Measurements from ENCODE around the gene NEIL1. TPM values are rescaled to one million over a fixed set of nuclear protein-coding genes. Genes with fewer than 3 reads are reported as not detected.

NEIL1 gene
- total RNA-seq, 2 experiments from 2014 or later = 8.6 to 9.8 TPM

DNA sequence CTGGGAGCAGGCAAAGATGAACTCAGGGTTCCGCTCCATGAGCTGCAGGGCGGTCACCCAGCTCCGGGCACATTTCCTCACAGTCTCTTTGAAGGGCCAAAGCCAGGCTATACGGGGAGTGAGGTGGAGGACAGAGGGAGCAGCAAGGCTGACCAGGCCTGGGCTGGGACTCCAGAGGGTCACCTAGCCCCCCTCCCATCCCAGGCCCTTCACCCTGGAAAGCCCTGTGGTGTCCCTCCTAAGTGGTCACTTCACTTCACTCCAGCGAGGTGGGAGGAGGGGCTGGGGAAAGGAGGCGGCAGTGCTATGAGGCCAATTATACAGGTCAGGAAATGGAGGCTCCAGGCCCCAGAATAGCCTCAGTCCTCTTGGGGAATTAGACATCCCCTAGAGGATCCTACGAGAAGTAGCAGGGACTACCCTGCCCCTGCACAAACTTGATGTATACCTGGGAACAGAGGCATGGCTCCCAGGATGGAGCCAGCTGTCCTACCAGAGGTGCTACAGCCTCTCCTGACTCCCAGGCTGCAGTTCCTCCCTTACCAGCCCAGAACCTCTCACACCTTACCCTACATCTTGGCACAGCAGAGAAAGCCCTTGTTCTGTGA, 15.9 kb downstream of the NEIL1 start:
- no peak overlapping the region for H3K27ac Mint-ChIP-seq

DNA sequence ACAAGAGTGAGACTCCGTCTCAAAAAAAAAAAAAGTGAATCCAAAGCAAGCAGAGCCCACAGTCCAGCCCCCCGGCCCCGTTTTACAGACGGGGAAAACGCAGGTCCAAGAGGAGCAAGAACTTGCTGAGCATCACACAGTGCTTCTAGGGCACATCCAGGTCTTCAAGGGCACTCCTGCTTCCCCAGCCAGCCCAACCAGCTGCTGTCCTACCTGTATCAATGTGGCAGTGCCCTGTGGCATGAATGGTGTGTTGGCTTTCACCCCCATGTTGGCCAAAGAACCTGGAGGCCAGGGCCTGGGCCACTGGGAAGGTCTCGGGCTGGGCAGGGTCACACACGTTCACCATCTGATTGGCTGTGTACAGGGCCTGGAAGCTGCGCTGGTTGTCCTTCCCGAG, 16.9 kb downstream of the NEIL1 start:
- peaks cover 10% of the 10 kb centered on the region for H3K4me1 Mint-ChIP-seq
- DNase-seq (no peak), ATAC-seq (ENCODE audit: low read depth) (no peak)
- no peaks in the 10 kb centered on the region for H3K9me3 Mint-ChIP-seq
- H3K27me3 Mint-ChIP-seq = no peaks in the 10 kb centered on the region
- no peak overlapping the region for H3K4me3 Mint-ChIP-seq
- peaks cover 7% of the 10 kb centered on the region for H3K36me3 Mint-ChIP-seq
- POLR2A ChIA-PET = interaction anchor here (0.7 kb wide), 1 partner anchor 51 kb away, joined by 4 read pairs; no protein-coding TSS in a partner anchor
- H3K27ac Mint-ChIP-seq = no peak overlapping the region

More for the DNA sequence above, 15.9 kb downstream of the NEIL1 start:
- Mint-ChIP-seq H3K4me1 (peaks cover 9% of the 10 kb centered on the region), H3K27me3 (no peaks in the 10 kb centered on the region), H3K9me3 (no peaks in the 10 kb centered on the region), H3K36me3 (peaks cover 9% of the 10 kb centered on the region), H3K4me3 (no peak overlapping the region)
- POLR2A ChIA-PET = interaction anchor here (0.7 to 1.0 kb wide), 2 partner anchors 50 to 89 kb away, joined by 4 read pairs; partner anchors contain the start of gene SIN3A
- ATAC-seq (ENCODE audit: low read depth) (no peak), DNase-seq (no peak)

DNA sequence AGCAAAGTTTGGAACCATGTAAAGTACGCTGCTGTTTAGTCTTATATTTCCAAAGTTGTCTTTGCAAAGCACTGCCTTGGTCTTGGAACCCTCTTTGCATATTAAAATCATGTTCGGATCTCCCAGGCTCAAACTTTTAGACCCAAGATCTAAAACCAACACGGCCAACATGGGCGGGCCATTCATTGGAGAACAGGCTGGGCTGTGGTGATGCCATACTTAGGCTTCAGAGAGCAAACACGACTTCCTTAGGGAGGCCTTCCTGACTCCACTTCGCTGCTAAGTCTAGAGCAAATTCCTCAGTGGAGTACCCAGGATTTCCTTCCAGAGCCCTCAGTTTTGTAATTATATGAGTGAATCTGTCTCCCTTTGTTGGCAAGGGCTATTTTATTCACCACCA, 18.0 kb downstream of the NEIL1 start:
- Mint-ChIP-seq H3K9me3 (no peaks in the 10 kb centered on the region), H3K27me3 (no peaks in the 10 kb centered on the region), H3K36me3 (peaks cover 10% of the 10 kb centered on the region), H3K27ac (no peak overlapping the region), H3K4me3 (no peak overlapping the region), H3K4me1 (peaks cover 19% of the 10 kb centered on the region)
- POLR2A ChIA-PET = no interaction called here
- no peak for ATAC-seq (ENCODE audit: low read depth)
- no peak for DNase-seq

DNA sequence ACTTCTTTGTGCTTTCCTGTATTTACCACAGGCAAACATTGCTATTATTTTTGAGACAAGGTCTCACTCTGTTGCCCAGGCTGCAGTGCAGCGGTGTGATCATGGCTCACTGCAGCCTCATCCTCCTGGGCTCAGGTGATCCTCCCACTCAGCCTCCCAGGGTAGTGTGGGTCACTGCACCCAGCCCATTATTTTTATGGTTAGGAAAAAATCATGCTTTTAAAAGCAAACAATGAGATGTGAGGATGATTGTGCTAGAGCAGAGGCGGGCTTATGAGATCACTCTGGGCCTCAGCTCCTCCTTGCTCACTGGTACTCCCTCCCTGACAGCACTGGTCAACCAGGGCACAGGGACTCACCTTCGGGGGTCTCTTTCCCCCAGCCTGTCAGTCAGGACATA, 19.3 kb downstream of the NEIL1 start:
- Mint-ChIP-seq H3K27ac (no peak overlapping the region), H3K27me3 (no peaks in the 10 kb centered on the region), H3K4me3 (no peak overlapping the region), H3K4me1 (peaks cover 18% of the 10 kb centered on the region), H3K36me3 (peaks cover 13% of the 10 kb centered on the region), H3K9me3 (no peaks in the 10 kb centered on the region)
- POLR2A ChIA-PET = no interaction called here
- ATAC-seq (ENCODE audit: low read depth) (no peak), DNase-seq (no peak)

DNA sequence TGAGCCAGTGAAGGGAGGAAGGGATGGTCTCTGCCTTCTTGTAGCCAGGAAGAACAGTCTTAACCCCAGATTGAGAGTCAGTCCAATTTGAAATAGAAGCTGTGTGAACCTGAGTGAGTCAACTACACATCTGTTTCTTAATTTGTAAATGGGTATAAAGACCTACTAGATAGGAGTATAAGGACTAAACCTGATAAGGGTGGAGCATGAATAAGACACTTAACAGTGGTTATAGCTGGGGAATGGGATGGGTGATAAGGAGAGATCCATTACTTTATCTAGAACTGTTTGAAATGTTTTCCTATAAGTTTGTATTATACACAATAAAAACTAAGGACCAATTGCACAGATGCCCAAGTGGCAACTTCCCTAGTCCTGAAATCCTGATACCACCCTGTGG, 20.2 kb downstream of the NEIL1 start:
- H3K4me1 Mint-ChIP-seq = peaks cover 18% of the 10 kb centered on the region
- peaks cover 17% of the 10 kb centered on the region for H3K36me3 Mint-ChIP-seq
- H3K27ac Mint-ChIP-seq = no peak overlapping the region
- POLR2A ChIA-PET = interaction anchor here (0.7 to 3.6 kb wide), 6 partner anchors 13 to 273 kb away, joined by 3 to 110 read pairs (median 10); partner anchors contain the start of genes IMP3 and SIN3A
- peak overlapping the region; percentile 89 for H3K4me3 Mint-ChIP-seq
- H3K27me3 Mint-ChIP-seq = no peaks in the 10 kb centered on the region
- no peaks in the 10 kb centered on the region for H3K9me3 Mint-ChIP-seq
- ATAC-seq (ENCODE audit: low read depth) = no peak
- DNase-seq = no peak

DNA sequence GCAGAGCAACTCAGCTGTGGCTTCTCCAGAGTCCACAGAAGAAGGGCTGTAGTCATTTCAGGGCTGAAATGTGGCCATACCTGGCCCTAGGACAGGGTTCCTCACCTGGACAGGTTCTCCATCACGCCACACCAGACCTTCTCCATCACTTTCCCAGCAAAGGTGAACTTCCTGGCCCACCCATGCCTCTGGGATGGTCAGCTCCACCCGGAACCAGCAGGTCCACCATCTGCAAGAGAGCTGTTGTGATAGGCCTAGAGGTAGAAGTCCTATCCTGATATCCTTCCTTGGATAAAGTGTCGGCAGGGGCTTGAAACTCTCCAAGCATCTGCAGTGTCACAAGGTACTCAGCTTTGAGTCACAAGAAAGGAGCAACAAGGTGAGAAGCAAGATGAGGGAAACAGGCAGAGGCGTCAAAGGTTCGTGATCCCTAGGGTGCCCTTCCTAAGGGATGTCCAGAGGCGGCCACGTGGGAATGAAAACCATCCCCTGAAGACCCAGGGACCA, 20.6 kb downstream of the NEIL1 start:
- no peaks in the 10 kb centered on the region for H3K27me3 Mint-ChIP-seq
- DNase-seq = no peak
- no peak for ATAC-seq (ENCODE audit: low read depth)
- H3K4me3 Mint-ChIP-seq = peak overlapping the region; percentile 89
- H3K9me3 Mint-ChIP-seq = no peaks in the 10 kb centered on the region
- peaks cover 18% of the 10 kb centered on the region for H3K4me1 Mint-ChIP-seq
- POLR2A ChIA-PET = interaction anchor here (0.6 to 3.6 kb wide), 20 partner anchors 8 to 1237 kb away, joined by 3 to 110 read pairs (median 4); partner anchors contain the start of genes COMMD4, IMP3, ISLR2 and PTPN9
- H3K27ac Mint-ChIP-seq = peak overlapping the region; percentile 40
- peaks cover 17% of the 10 kb centered on the region for H3K36me3 Mint-ChIP-seq

DNA sequence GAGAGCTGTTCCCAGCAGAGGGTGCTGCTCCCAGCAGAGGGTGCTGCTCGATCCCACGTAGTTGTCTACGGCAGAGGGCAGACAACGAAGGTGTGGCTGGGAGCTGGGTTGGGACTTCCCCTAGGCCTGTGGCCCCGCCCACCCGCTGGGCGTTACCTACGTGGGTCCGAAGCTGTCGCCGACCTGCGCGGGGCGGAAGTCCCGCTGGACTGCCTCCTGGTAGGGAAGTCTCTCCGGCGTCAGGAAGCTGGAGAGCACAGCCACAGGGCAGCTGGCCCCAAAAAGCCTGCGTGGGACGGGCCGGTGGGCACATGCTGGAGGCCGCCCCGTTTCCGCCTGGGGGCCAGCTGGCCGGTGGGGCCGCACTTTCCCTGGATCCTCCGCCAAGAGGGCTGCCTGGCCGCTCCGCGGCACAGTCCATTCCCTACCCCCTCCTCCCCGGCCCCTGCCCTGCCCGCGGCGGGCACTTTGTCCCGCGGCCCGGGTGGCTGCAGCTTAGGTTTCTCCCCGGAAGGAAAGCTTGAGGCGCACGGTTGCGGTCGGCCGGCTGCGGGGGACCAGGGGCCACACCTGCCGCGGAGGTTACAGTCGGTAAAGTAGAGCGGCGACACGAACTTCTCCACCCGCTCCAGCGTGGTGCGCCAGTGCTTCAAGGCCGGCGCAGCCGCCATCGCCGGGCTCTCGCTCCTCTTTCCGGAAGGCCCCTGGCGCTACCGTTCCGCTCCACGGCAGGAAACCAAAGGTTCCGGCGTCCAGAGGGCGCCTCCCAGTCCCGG, 21.3 kb downstream of the NEIL1 start, which contains the start of gene MAN2C1:
MAN2C1 (minus strand) TSS at position 695 of the 776 bp plus-strand sequence; CDS start at position 671, 24 bp downstream.
- Mint-ChIP-seq H3K4me1 (peaks cover 22% of the 10 kb centered on the region), H3K4me3 (peak within 1 kb of the TSS; percentile 89), H3K27me3 (no peaks in the 10 kb centered on the region), H3K36me3 (peaks cover 17% of the 10 kb centered on the region), H3K9me3 (no peaks in the 10 kb centered on the region), H3K27ac (peak within 1 kb of the TSS; percentile 91)
- POLR2A ChIA-PET = interaction anchor here (0.6 to 3.6 kb wide), 24 partner anchors 9 to 1238 kb away, joined by 3 to 110 read pairs (median 4); partner anchors contain the start of genes COMMD4, IMP3, ISLR2 and PTPN9
- ATAC-seq (ENCODE audit: low read depth) (peak; percentile 91), DNase-seq (peak; percentile 94)

DNA sequence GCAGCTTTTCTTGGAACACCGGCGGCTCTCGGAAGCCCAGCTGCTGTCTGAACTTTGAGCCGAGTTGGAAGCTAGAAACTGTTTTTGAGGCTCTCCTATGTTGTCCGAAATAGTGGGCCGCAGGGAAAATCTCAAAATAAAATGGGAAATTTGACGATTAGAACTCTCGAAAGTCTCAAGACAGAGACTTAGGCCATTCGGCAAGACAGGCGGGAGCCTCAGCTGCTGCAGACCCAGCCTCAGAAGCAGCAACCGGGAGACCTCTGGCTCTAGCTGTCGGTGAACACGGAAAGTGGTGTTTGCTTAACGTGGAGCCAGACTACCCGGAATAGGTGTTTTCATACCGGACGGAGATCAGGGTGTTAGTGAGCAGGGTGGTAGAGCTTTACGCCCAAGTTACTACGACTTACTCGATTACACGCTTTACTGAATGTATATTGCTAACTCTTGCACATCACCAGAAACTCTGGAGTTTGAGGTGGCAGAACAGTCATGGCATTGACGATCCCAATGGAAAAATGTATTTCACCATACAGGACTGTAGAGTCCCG, 21.9 kb downstream of the NEIL1 start:
- H3K36me3 Mint-ChIP-seq = peaks cover 17% of the 10 kb centered on the region
- peak overlapping the region; percentile 89 for H3K4me3 Mint-ChIP-seq
- peaks cover 22% of the 10 kb centered on the region for H3K4me1 Mint-ChIP-seq
- POLR2A ChIA-PET = interaction anchor here (0.6 to 3.6 kb wide), 19 partner anchors 9 to 316 kb away, joined by 3 to 110 read pairs (median 5); partner anchors contain the start of genes IMP3, PTPN9, SIN3A and SNUPN
- peak overlapping the region; percentile 91 for H3K27ac Mint-ChIP-seq
- DNase-seq (no peak), ATAC-seq (ENCODE audit: low read depth) (peak; percentile 6)
- H3K9me3 Mint-ChIP-seq = no peaks in the 10 kb centered on the region
- H3K27me3 Mint-ChIP-seq = no peaks in the 10 kb centered on the region

DNA sequence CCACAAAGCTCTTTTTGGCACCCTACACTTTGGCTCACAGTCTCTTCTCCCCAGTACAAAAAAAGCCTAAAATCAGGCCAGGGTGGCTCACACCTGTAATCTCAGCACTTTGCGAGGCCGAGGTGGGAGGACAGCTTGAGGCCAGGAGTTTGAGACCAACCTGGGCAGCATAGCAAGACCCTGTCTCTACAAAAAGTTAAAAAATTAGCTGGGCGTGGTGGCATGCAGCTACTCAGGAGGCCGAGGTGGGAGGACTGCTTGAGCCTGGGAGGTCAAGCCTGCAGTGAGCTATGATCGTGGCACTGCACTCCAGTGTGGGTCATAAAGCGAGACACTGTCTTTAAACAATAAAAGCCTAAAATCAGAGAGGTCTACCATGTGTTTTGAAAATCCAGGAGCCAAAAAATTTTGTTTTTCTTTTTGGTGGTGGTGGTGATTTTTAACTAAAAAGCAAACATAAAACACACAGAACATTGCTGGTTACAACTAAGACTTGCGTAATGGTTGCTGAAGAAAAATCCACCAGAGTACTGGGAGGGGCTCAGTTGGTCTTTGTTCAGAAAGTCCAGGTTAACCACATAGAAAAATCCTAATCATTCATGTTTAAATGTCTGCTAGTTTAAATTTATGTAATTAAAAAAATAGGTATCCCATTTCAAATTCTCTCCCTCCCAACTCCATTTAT, 23.2 kb downstream of the NEIL1 start:
- Mint-ChIP-seq H3K27me3 (no peaks in the 10 kb centered on the region), H3K4me1 (peaks cover 27% of the 10 kb centered on the region), H3K36me3 (peaks cover 20% of the 10 kb centered on the region), H3K9me3 (no peaks in the 10 kb centered on the region), H3K27ac (peak overlapping the region; percentile 44), H3K4me3 (peak overlapping the region; percentile 89)
- ATAC-seq (ENCODE audit: low read depth) (no peak), DNase-seq (no peak)
- POLR2A ChIA-PET = interaction anchor here (0.6 to 3.6 kb wide), 8 partner anchors 9 to 270 kb away, joined by 3 to 110 read pairs (median 4); partner anchors contain the start of genes IMP3, SIN3A and SNUPN

DNA sequence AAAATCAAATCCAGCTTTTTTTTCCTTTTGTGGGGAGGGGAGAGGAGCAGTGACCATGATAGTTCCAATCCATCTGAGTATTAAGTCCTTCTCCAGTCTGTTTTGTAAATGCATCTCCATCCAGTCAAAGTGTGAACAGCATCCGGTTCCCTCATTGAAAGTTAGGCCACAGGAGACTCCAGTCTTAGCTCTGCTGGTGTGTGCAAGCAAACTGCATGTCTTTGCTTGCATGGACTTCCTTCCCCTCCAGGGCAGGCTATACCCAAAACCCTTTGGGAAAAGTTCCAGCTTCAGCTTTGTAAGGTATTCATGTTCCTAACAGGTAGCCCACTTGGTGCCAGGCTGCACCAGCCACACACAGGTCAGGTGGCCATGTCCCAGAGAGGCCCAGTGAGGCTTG, 24.6 kb downstream of the NEIL1 start:
- POLR2A ChIA-PET = interaction anchor here (1.1 kb wide), 1 partner anchor 83 kb away, joined by 4 read pairs; no protein-coding TSS in a partner anchor
- ATAC-seq (ENCODE audit: low read depth) (no peak), DNase-seq (no peak)
- H3K4me1 Mint-ChIP-seq = peaks cover 27% of the 10 kb centered on the region
- no peak overlapping the region for H3K4me3 Mint-ChIP-seq
- H3K9me3 Mint-ChIP-seq = no peaks in the 10 kb centered on the region
- peaks cover 23% of the 10 kb centered on the region for H3K36me3 Mint-ChIP-seq
- no peaks in the 10 kb centered on the region for H3K27me3 Mint-ChIP-seq
- no peak overlapping the region for H3K27ac Mint-ChIP-seq

DNA sequence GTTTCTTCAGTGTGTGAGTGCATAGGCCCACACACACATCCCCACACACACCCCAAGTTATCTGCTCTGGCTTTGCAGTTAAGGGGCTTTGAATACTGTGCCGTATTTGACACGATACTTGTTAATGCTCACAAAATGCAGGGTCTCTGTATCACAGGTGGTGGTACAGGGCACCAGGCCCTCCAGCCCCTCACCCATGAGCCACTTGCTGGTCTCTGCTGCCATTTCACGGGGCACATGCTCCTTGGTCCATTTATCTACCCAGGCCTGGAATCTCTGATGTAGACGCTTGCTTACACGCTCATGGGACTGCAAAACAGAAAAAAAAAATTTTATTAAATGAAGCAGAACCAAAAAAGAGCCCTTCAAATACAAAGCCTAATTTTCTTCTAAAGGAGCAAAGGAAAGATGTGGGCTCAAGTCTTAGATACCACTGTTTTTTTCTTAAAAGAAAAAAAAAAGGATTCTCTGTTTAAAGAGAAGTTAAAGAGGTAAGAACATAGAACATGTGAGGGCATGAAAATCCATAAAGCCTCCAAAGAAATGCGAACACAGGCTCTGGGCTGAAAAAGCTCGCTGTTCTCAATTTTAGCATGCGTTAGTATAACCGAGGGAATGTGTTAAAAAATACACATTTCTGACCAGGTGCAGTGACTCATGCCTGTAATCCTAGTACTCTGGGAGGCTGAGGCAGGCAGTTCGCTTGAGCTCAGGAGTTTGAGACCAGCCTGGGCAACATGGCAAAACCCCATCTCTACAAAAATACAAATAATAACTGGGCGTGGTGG, 25.3 kb downstream of the NEIL1 start:
- POLR2A ChIA-PET = interaction anchor here (0.7 to 1.1 kb wide), 2 partner anchors 82 to 290 kb away, joined by 3 to 4 read pairs; no protein-coding TSS in a partner anchor
- Mint-ChIP-seq H3K27ac (no peak overlapping the region), H3K4me3 (no peak overlapping the region), H3K4me1 (peaks cover 22% of the 10 kb centered on the region), H3K9me3 (no peaks in the 10 kb centered on the region), H3K36me3 (peaks cover 24% of the 10 kb centered on the region), H3K27me3 (no peaks in the 10 kb centered on the region)
- no peak for DNase-seq
- ATAC-seq (ENCODE audit: low read depth) = no peak

DNA sequence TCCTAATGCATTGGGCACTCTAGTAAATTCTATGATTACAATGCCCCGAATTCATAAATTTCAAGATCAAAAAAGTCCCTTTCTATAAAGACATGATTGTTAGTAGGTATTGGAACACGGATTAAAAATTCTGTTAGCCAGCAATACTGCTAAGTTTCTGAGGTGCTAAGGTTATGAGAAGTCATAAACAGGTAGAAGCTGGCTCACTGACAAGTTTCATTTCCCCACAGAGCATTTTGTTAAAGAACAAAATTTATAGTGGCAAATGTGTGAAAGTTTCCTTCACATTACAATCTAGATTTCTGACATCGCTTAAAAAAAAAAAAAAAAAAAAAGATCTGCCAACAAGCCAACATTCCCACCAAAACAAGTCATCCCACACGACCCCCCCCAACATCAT, 33.9 kb downstream of the NEIL1 start:
- no peaks in the 10 kb centered on the region for H3K9me3 Mint-ChIP-seq
- POLR2A ChIA-PET = no interaction called here

More for the DNA sequence above, 33.9 kb downstream of the NEIL1 start:
- Mint-ChIP-seq H3K36me3 (peaks cover 31% of the 10 kb centered on the region), H3K4me3 (no peak overlapping the region), H3K4me1 (peaks cover 1% of the 10 kb centered on the region), H3K27ac (no peak overlapping the region), H3K27me3 (no peaks in the 10 kb centered on the region)
- ATAC-seq (ENCODE audit: low read depth) = no peak
- DNase-seq = no peak
